ENCODE measurements around the gene GOLM1.

GRCh38 chr9:86098824-86099700 lies at the start of gene GOLM1:
- TF ChIP-seq CTCF (IDR thresholded peaks at IDR 0.05; ENCODE audit: insufficient read depth, low read depth, low read length) (no peak), EZH2 (IDR thresholded peaks at IDR 0.05; ENCODE audit: insufficient read depth, low read length) (no peak)
